HCT116 (cell line): ENCODE results near the gene BCAS2. TPM values are rescaled to one million over a fixed set of nuclear protein-coding genes. Genes with fewer than 3 reads are reported as not detected.

ENCODE experiments used
- ATAC-seq: fragments of 200-7000 bp; cut with Tn5 transposase; 2 replicates; pipeline ENCODE4 v1.9.1; 2020; ENCODE audit warnings: mild to moderate bottlenecking, moderate library complexity
- BruUV-seq: library from RNA; stranded (reverse); fragments of 400-500 nt; replicated peaks from 2 replicates; lab custom pipeline; 2021; lab: Mats Ljungman, UMichigan
- CTCF ChIA-PET: fragments of 300-600 bp; sonication (Branson Sonifier 250); formaldehyde crosslinking; loops from one replicate; lab custom pipeline; 2021; ENCODE audit warnings: antibody characterized with exemption; lab: Charles Lee
- POLR2A ChIA-PET: fragments of 300-600, 350-600 bp; sonication (Branson Sonifier 250); formaldehyde crosslinking; loops from one replicate; lab custom pipeline; 2021; ENCODE audit warnings: antibody characterized with exemption; lab: Charles Lee
- RAD21 ChIA-PET, 2 experiments: fragments of 300-600 bp; sonication (Branson Sonifier 250); formaldehyde crosslinking; loops; one replicate each; lab custom pipeline; 2023; ENCODE audit warnings: low total read pairs in 2 of 2; ENCODE audit not compliant: uncharacterized antibody in 2 of 2, unreplicated experiment in 2 of 2, low non-redundant PET in 1 of 2; lab: Charles Lee
- DNase-seq: peaks from one replicate; pipeline ENCODE4 v3.0.0-alpha.2; 2010; ENCODE audit warnings: low read depth, low spot score
- H2AFZ ChIP-seq: fragments of 200-600 bp; shearing (Covaris generic), sonication (generic); 2 replicates; pipeline ENCODE4 v1.6.1; 2017; ENCODE audit warnings: low read depth, mixed run types, mixed read lengths, antibody characterized with exemption, low read length; ENCODE audit not compliant: poor library complexity, severe bottlenecking
- H3K27ac ChIP-seq: 2 replicates; pipeline ENCODE4 v1.5.1; 2012; ENCODE audit warnings: low read depth, low read length
- H3K27me3 ChIP-seq: fragments of 200-600 bp; sonication (generic); 2 replicates; pipeline ENCODE4 v1.6.1; 2016; ENCODE audit warnings: mixed run types, low read length, mixed read lengths; ENCODE audit not compliant: insufficient read depth
- H3K36me3 ChIP-seq, 2 experiments: fragments of 200-500 bp in 1 of 2; fragments of 200-600 bp in 1 of 2; sonication (Bioruptor generic) in 1 of 2; sonication (generic) in 1 of 2; 2 replicates each; pipeline versions ENCODE4 v1.5.1 to v1.6.1; 2014 to 2016; ENCODE audit warnings: low read length in 2 of 2, inconsistent platforms in 1 of 2, mixed read lengths in 1 of 2, mixed run types in 1 of 2; ENCODE audit not compliant: insufficient read depth in 2 of 2, control insufficient read depth in 1 of 2
- H3K4me1 ChIP-seq, 2 experiments: fragments of 200-600 bp in 1 of 2; sonication (generic) in 1 of 2; 2 replicates each; pipeline versions ENCODE4 v1.5.1 to v1.6.1; 2012 to 2017; ENCODE audit warnings: low read length in 2 of 2, inconsistent platforms in 1 of 2, mild to moderate bottlenecking in 1 of 2, mixed read lengths in 1 of 2, mixed run types in 1 of 2, moderate library complexity in 1 of 2; ENCODE audit not compliant: insufficient read depth in 2 of 2, control insufficient read depth in 1 of 2
- H3K4me2 ChIP-seq: fragments of 200-600 bp; sonication (generic); 2 replicates; pipeline ENCODE4 v1.6.1; 2017; ENCODE audit warnings: mixed run types, low read length, mixed read lengths
- H3K4me3 ChIP-seq, 2 experiments: fragments of 200-600 bp in 1 of 2; sonication (generic) in 1 of 2; replicated peaks in 1 of 2; 2 replicates each; pipeline ENCODE4 v1.5.1; 2011 to 2016; ENCODE audit warnings: low read length in 2 of 2, control low read depth in 1 of 2, low read depth in 1 of 2, mild to moderate bottlenecking in 1 of 2, mixed read lengths in 1 of 2, mixed run types in 1 of 2
- H3K79me2 ChIP-seq: fragments of 200-600 bp; sonication (generic); 2 replicates; pipeline ENCODE4 v1.6.1; 2017; ENCODE audit warnings: mild to moderate bottlenecking, mixed run types, low read length, moderate library complexity, mixed read lengths; ENCODE audit not compliant: insufficient read depth
- H3K9ac ChIP-seq: fragments of 200-600 bp; sonication (generic); 2 replicates; pipeline ENCODE4 v1.6.1; 2016; ENCODE audit warnings: low read length, mixed read lengths
- H3K9me2 ChIP-seq: fragments of 200-600 bp; sonication (generic), shearing (Covaris generic); 2 replicates; pipeline ENCODE4 v1.6.1; 2017; ENCODE audit warnings: mixed run types, mild to moderate bottlenecking, moderate library complexity; ENCODE audit not compliant: insufficient read depth
- H3K9me3 ChIP-seq, 2 experiments: fragments of 200-500 bp in 1 of 2; fragments of 200-600 bp in 1 of 2; sonication (Bioruptor generic) in 1 of 2; sonication (generic) in 1 of 2; 2 replicates each; pipeline ENCODE4 v1.6.1; 2014 to 2017; ENCODE audit warnings: low read length in 2 of 2, mixed read lengths in 2 of 2, inconsistent platforms in 1 of 2, low read depth in 1 of 2, mild to moderate bottlenecking in 1 of 2, mixed run types in 1 of 2, moderate library complexity in 1 of 2; ENCODE audit not compliant: control insufficient read depth in 1 of 2, insufficient read depth in 1 of 2
- H4K20me1 ChIP-seq: fragments of 200-600 bp; sonication (generic), shearing (Covaris generic); 2 replicates; pipeline ENCODE4 v1.6.1; 2017; ENCODE audit warnings: mixed run types, mild to moderate bottlenecking, moderate library complexity; ENCODE audit not compliant: insufficient read depth
- CBX3 ChIP-seq: IDR thresholded peaks from 2 replicates; pipeline ENCODE4 v1.6.1; 2012; ENCODE audit warnings: low read depth
- CEBPB ChIP-seq: IDR thresholded peaks from 2 replicates; pipeline ENCODE4 v1.6.1; 2012; ENCODE audit warnings: low read depth
- CTCF ChIP-seq, 3 experiments: fragments of 200-600 bp in 1 of 3; sonication (generic) in 1 of 3; IDR thresholded peaks in 2 of 3; conservative IDR thresholded peaks in 1 of 3; 2 replicates each; pipeline ENCODE4 v1.5.1; 2012 to 2017; ENCODE audit warnings: low read depth in 2 of 3, low read length in 2 of 3, antibody characterized with exemption in 1 of 3, borderline replicate concordance in 1 of 3, control low read depth in 1 of 3, mild to moderate bottlenecking in 1 of 3, mixed read lengths in 1 of 3, mixed run types in 1 of 3, moderate library complexity in 1 of 3; ENCODE audit not compliant: insufficient read depth in 1 of 3
- EGR1 ChIP-seq: IDR thresholded peaks from 2 replicates; pipeline ENCODE4 v1.6.1; 2012; ENCODE audit warnings: low read depth
- EZH2 ChIP-seq: fragments of 200-600 bp; sonication (generic); IDR thresholded peaks from 2 replicates; pipeline ENCODE4 v1.6.1; 2017; ENCODE audit warnings: antibody characterized with exemption, mixed run types
- EZH2phosphoT487 ChIP-seq: fragments of 200-600 bp; IDR thresholded peaks from 2 replicates; pipeline ENCODE4 v1.6.1; 2018; ENCODE audit warnings: antibody characterized with exemption, borderline replicate concordance
- FOSL1 ChIP-seq: IDR thresholded peaks from 2 replicates; pipeline ENCODE4 v1.6.1; 2012; ENCODE audit warnings: low read depth
- JUND ChIP-seq: IDR thresholded peaks from 2 replicates; pipeline ENCODE4 v1.6.1; 2012
- POLR2AphosphoS5 ChIP-seq: IDR thresholded peaks from 2 replicates; pipeline ENCODE4 v1.6.1; 2011; ENCODE audit warnings: mild to moderate bottlenecking, low read depth, low read length, moderate library complexity
- RAD21 ChIP-seq: IDR thresholded peaks from 2 replicates; pipeline ENCODE4 v1.6.1; 2012; ENCODE audit warnings: low read depth, mild to moderate bottlenecking
- REST ChIP-seq: IDR thresholded peaks from 2 replicates; pipeline ENCODE4 v1.6.1; 2012; ENCODE audit warnings: low read depth
- SIN3A ChIP-seq: IDR thresholded peaks from 2 replicates; pipeline ENCODE4 v1.6.1; 2012; ENCODE audit warnings: low read depth
- SP1 ChIP-seq: IDR thresholded peaks from 2 replicates; pipeline ENCODE4 v1.6.1; 2012; ENCODE audit warnings: low read depth
- SRF ChIP-seq: IDR thresholded peaks from 2 replicates; pipeline ENCODE4 v1.6.1; 2012; ENCODE audit warnings: low read depth
- TCF7L2 ChIP-seq: IDR thresholded peaks from 2 replicates; pipeline ENCODE4 v1.7.0; 2011; ENCODE audit warnings: borderline replicate concordance, inconsistent platforms; ENCODE audit not compliant: insufficient read depth, insufficient read length; ENCODE audit errors: extremely low read depth
- YY1 ChIP-seq: IDR thresholded peaks from 2 replicates; pipeline ENCODE4 v1.6.1; 2011; ENCODE audit warnings: low read length, low read depth, moderate library complexity, mild to moderate bottlenecking; ENCODE audit not compliant: insufficient replicate concordance; ENCODE audit errors: extremely low read depth
- intact Hi-C: fragments of 100-400 bp; cut with micrococcal nuclease; formaldehyde crosslinking; loops from 2 replicates; pipeline ENCODE4 v1.10.0; 2022
- total RNA-seq: library from RNA; stranded (reverse); gene quantifications from one replicate; pipeline ENCODE4 v1.2.1, GENCODE V29; 2021; ENCODE audit not compliant: unreplicated experiment

Gene BCAS2
- total RNA-seq, 1 experiment from 2014 or later = 45.2 TPM

- RAD21 ChIA-PET = no interaction called here
- Histone ChIP-seq H3K9ac (no peak overlapping the region), H3K36me3 (no peaks in the 10 kb centered on the region), H3K27ac (no peak overlapping the region), H3K4me3 (no peak overlapping the region), H3K27me3 (no peaks in the 10 kb centered on the region), H3K4me2 (no peak overlapping the region), H3K4me1 (peaks cover 0 to 4% of the 10 kb centered on the region in 2 experiments; a peak in 1 of 4 replicates), H3K9me2 (no peaks in the 10 kb centered on the region), H3K9me3 (no peaks in the 10 kb centered on the region), H4K20me1 (no peaks in the 10 kb centered on the region), H3K79me2 (no peaks in the 10 kb centered on the region), H2AFZ (no peak overlapping the region)
- DNase-seq (no peak), ATAC-seq (no peak)
- CTCF ChIA-PET = no interaction called here
- BruUV-seq = no TSS peak
- intact Hi-C loops = no loop called here
- POLR2A ChIA-PET = no interaction called here
- TF ChIP-seq SIN3A = no peak
- TF ChIP-seq RAD21 = no peak
- no peak for TF ChIP-seq TCF7L2
- no peak for TF ChIP-seq FOSL1
- no peak for TF ChIP-seq SRF
- no peak for TF ChIP-seq EZH2
- TF ChIP-seq EGR1 = no peak
- no peak for TF ChIP-seq CTCF (IDR thresholded peaks at IDR 0.05 in 2 of 3, conservative IDR thresholded peaks at IDR 0.05 in 1 of 3; ENCODE audit: borderline replicate concordance in 1 of 3, insufficient read depth in 1 of 3, low read depth in 2 of 3, low read length in 2 of 3)
- TF ChIP-seq POLR2AphosphoS5 = no peak
- TF ChIP-seq JUND = no peak
- no peak for TF ChIP-seq SP1
- no peak for TF ChIP-seq CEBPB
- TF ChIP-seq EZH2phosphoT487 = no peak
- TF ChIP-seq YY1 = no peak
- no peak for TF ChIP-seq REST
- TF ChIP-seq CBX3 = no peak
- TF ChIP-seq, all 23 proteins: peak for 0
Observed at GRCh38 chr1:114609826-114610225, 28.4 kb upstream of the BCAS2 start.
